Stimulated activated CD4-positive, alpha-beta T cell treated with anti-CD3 and anti-CD28 coated beads, Interleukin-2, amount 100 ng/mL, for 4 hours (primary cell): ENCODE data around the gene TWIST1.

Experiments
- DNase-seq: peaks from one replicate; pipeline ENCODE4 v3.0.0-alpha.2; 2020; ENCODE audit warnings: low read depth

The TWIST1 gene

GRCh38 chr7:19113002-19113350 is 4.5 kb downstream of the TWIST1 start:
- no peak for DNase-seq

GRCh38 chr7:19112274-19113001 is 5.0 kb downstream of the TWIST1 start:
- DNase-seq, result no peak

- no peak for DNase-seq
Observed at GRCh38 chr7:19111474-19112273, 5.8 kb downstream of the TWIST1 start.

GRCh38 chr7:19110776-19111175 is 6.7 kb downstream of the TWIST1 start:
- DNase-seq, result no peak

GRCh38 chr7:19110026-19110730 is 7.3 kb downstream of the TWIST1 start:
- no peak for DNase-seq

GRCh38 chr7:19109000-19109946 is 8.2 kb downstream of the TWIST1 start:
- no peak for DNase-seq

- DNase-seq, result no peak
Observed at GRCh38 chr7:19107356-19108146, 9.9 kb downstream of the TWIST1 start.

- DNase-seq, result no peak
Observed at GRCh38 chr7:19107081-19107355, 10.4 kb downstream of the TWIST1 start.

GRCh38 chr7:19106241-19107080 is 11.0 kb downstream of the TWIST1 start:
- DNase-seq, result no peak

GRCh38 chr7:19105546-19105945 is 11.9 kb downstream of the TWIST1 start:
- DNase-seq, result no peak

GRCh38 chr7:19104811-19105210 is 12.6 kb downstream of the TWIST1 start:
- DNase-seq, result no peak

- no peak for DNase-seq
Observed at GRCh38 chr7:19102884-19103283, 14.6 kb downstream of the TWIST1 start.

GRCh38 chr7:19101909-19102308 is 15.5 kb downstream of the TWIST1 start:
- DNase-seq, result no peak

- no peak for DNase-seq
Observed at GRCh38 chr7:19101472-19101871, 16.0 kb downstream of the TWIST1 start.

- DNase-seq, result no peak
Observed at GRCh38 chr7:19099924-19100323, 17.5 kb downstream of the TWIST1 start.

GRCh38 chr7:19099194-19099593 is 18.2 kb downstream of the TWIST1 start:
- no peak for DNase-seq

- no peak for DNase-seq
Observed at GRCh38 chr7:19098510-19098909, 18.9 kb downstream of the TWIST1 start.

GRCh38 chr7:19097165-19098055 is 20.0 kb downstream of the TWIST1 start:
- DNase-seq, result no peak

- DNase-seq, result no peak
Observed at GRCh38 chr7:19095353-19095860, 22.0 kb downstream of the TWIST1 start.
